Neuronal stem cell (in vitro differentiated cells): ENCODE data around the gene OR4M1.
"Not testable (repeated sequence)": the region's sequence is repeated elsewhere in the genome, so short reads cannot be mapped to it uniquely, and the experiment has no call there.

Source experiments
- DNase-seq: peaks from one replicate; pipeline ENCODE4 v3.0.0-alpha.2; 2013; ENCODE audit warnings: low spot score
- H2AFZ ChIP-seq: one replicate; pipeline ENCODE4 v1.6.1; 2013; ENCODE audit warnings: mild to moderate bottlenecking, low read length, inconsistent platforms
- H2AK5ac ChIP-seq: 2 replicates; pipeline ENCODE4 v1.6.1; 2013; ENCODE audit warnings: low read depth, mild to moderate bottlenecking, inconsistent platforms, low read length, moderate library complexity, mixed read lengths
- H2BK120ac ChIP-seq: 2 replicates; pipeline ENCODE4 v1.6.1; 2013; ENCODE audit warnings: low read depth, mild to moderate bottlenecking, inconsistent platforms, low read length, moderate library complexity, mixed read lengths
- H2BK12ac ChIP-seq: one replicate; pipeline ENCODE4 v1.6.1; 2013; ENCODE audit warnings: low read length, inconsistent platforms
- H2BK15ac ChIP-seq: 2 replicates; pipeline ENCODE4 v1.6.1; 2013; ENCODE audit warnings: mild to moderate bottlenecking, low read length, inconsistent platforms, mixed read lengths
- H2BK5ac ChIP-seq: one replicate; pipeline ENCODE4 v1.6.1; 2013; ENCODE audit warnings: inconsistent platforms, mild to moderate bottlenecking, low read length, moderate library complexity
- H3K14ac ChIP-seq: one replicate; pipeline ENCODE4 v1.6.1; 2013; ENCODE audit warnings: low read length, inconsistent platforms
- H3K18ac ChIP-seq: 2 replicates; pipeline ENCODE4 v1.6.1; 2013; ENCODE audit warnings: low read length, inconsistent platforms
- H3K23ac ChIP-seq: 2 replicates; pipeline ENCODE4 v1.6.1; 2013; ENCODE audit warnings: low read depth, mild to moderate bottlenecking, mixed read lengths, low read length, inconsistent platforms; ENCODE audit not compliant: poor library complexity
- H3K27ac ChIP-seq: replicated peaks from 3 replicates; pipeline ENCODE4 v1.5.1; 2013; ENCODE audit warnings: low read length, inconsistent platforms
- H3K27me3 ChIP-seq, 3 experiments: 2 replicates each; pipeline ENCODE4 v1.6.1; 2013; ENCODE audit warnings: low read length in 3 of 3, mild to moderate bottlenecking in 2 of 3, inconsistent platforms in 1 of 3, low read depth in 1 of 3, mixed read lengths in 1 of 3, moderate library complexity in 1 of 3; ENCODE audit not compliant: control insufficient read depth in 3 of 3, insufficient read depth in 3 of 3
- H3K36me3 ChIP-seq, 2 donors: replicated peaks in 1 of 2; 2 replicates each; pipeline ENCODE4 v1.6.1; 2013; ENCODE audit warnings: low read length in 2 of 2; ENCODE audit not compliant: control insufficient read depth in 2 of 2, insufficient read depth in 2 of 2
- H3K4ac ChIP-seq: 2 replicates; pipeline ENCODE4 v1.6.1; 2013; ENCODE audit warnings: inconsistent platforms, mild to moderate bottlenecking, low read length, moderate library complexity
- H3K4me1 ChIP-seq, 2 donors: 1 replicate in 1 of 2; 2 replicates in 1 of 2; pipeline ENCODE4 v1.6.1; 2013; ENCODE audit warnings: low read length in 2 of 2, low read depth in 1 of 2; ENCODE audit not compliant: control insufficient read depth in 2 of 2, insufficient read depth in 1 of 2
- H3K4me2 ChIP-seq: one replicate; pipeline ENCODE4 v1.6.1; 2013; ENCODE audit warnings: mild to moderate bottlenecking, low read length, inconsistent platforms; ENCODE audit not compliant: insufficient read depth, poor library complexity, severe bottlenecking
- H3K4me3 ChIP-seq, 2 donors: 2 replicates each; pipeline ENCODE4 v1.5.1; 2013; ENCODE audit warnings: low read length in 2 of 2, mild to moderate bottlenecking in 2 of 2, inconsistent platforms in 1 of 2, moderate library complexity in 1 of 2
- H3K79me1 ChIP-seq: one replicate; pipeline ENCODE4 v1.6.1; 2013; ENCODE audit warnings: low read depth, mild to moderate bottlenecking, inconsistent platforms, low read length, moderate library complexity
- H3K9ac ChIP-seq: one replicate; pipeline ENCODE4 v1.6.1; 2013; ENCODE audit warnings: mild to moderate bottlenecking, low read depth, low read length, inconsistent platforms; ENCODE audit not compliant: poor library complexity
- H3K9me3 ChIP-seq, 2 donors: replicated peaks in 1 of 2; 2 replicates each; pipeline versions ENCODE3 to v1.6.1; 2013; ENCODE audit warnings: low read length in 2 of 2, mild to moderate bottlenecking in 2 of 2, inconsistent platforms in 1 of 2, low read depth in 1 of 2, mixed read lengths in 1 of 2, moderate library complexity in 1 of 2; ENCODE audit not compliant: control insufficient read depth in 2 of 2, insufficient read depth in 1 of 2
- H4K8ac ChIP-seq: one replicate; pipeline ENCODE4 v1.6.1; 2013; ENCODE audit warnings: low read depth, mild to moderate bottlenecking, inconsistent platforms, low read length, moderate library complexity
- H4K91ac ChIP-seq: one replicate; pipeline ENCODE4 v1.6.1; 2013; ENCODE audit warnings: low read length, low read depth, mild to moderate bottlenecking, inconsistent platforms; ENCODE audit not compliant: poor library complexity
- WGBS, 2 donors: extraction: QIAGEN DNeasy Blood & Tissue Kit; methylation state at CpG; one replicate each; pipeline ENCODE4 v1.1.7; 2013; ENCODE audit warnings: missing lambda C conversion rate in 2 of 2, mixed read lengths in 1 of 2; ENCODE audit not compliant: insufficient read length in 2 of 2, insufficient replicate concordance in 1 of 2; ENCODE audit errors: extremely low coverage in 2 of 2; 5-methylcytosine and 5-hydroxymethylcytosine counted together

OR4M1 gene

GRCh38 chr14:19800282-19801117 lies 27.2 kb downstream of the OR4M1 start:
- Histone ChIP-seq H3K18ac (no peak overlapping the region), H3K14ac (no peak overlapping the region), H2BK120ac (no peak overlapping the region), H3K36me3 (no peaks in the 10 kb centered on the region), H3K27me3 (no peaks in the 10 kb centered on the region), H2AFZ (peak overlapping the region; percentile 51), H3K4me3 (no peak overlapping the region), H3K9ac (no peak overlapping the region), H4K8ac (no peak overlapping the region), H3K9me3 (peaks cover 0 to 13% of the 10 kb centered on the region in 2 donors), H3K4me1 (no peaks in the 10 kb centered on the region), H3K4me2 (no peak overlapping the region), H4K91ac (no peak overlapping the region), H2BK15ac (no peak overlapping the region), H2BK5ac (no peak overlapping the region), H3K4ac (no peak overlapping the region), H3K79me1 (no peaks in the 10 kb centered on the region), H3K27ac (no peak overlapping the region), H3K23ac (no peak overlapping the region), H2AK5ac (no peak overlapping the region), H2BK12ac (no peak overlapping the region)
- no CpG with 5 or more reads among the region's 17 CpGs for WGBS, 2 donors
- no peak for DNase-seq

- H4K91ac ChIP-seq: no peak overlapping the region
- DNase-seq: no peak
- WGBS, 2 donors: no CpG with 5 or more reads among the region's 13 CpGs
Observed at GRCh38 chr14:19801118-19801464, 27.8 kb downstream of the OR4M1 start.

GRCh38 chr14:19803470-19803869 lies 30.2 kb downstream of the OR4M1 start, which contains the start of gene OR4N2:
Gene OR4N2, plus strand, starts transcription at chr14:19803770. Its CDS starts 23,679 bp downstream, at chr14:19827449.
- not testable (repeated sequence) for H3K18ac ChIP-seq, H3K4me3 ChIP-seq, H2AK5ac ChIP-seq, H3K9ac ChIP-seq, H2AFZ ChIP-seq, H2BK120ac ChIP-seq, H2BK12ac ChIP-seq, H3K4me2 ChIP-seq, H3K4me1 ChIP-seq, H4K8ac ChIP-seq, H3K36me3 ChIP-seq, DNase-seq, H3K14ac ChIP-seq, H3K9me3 ChIP-seq, H3K27ac ChIP-seq, H2BK5ac ChIP-seq, H3K79me1 ChIP-seq, H3K4ac ChIP-seq, H4K91ac ChIP-seq, H2BK15ac ChIP-seq, H3K23ac ChIP-seq, H3K27me3 ChIP-seq
- WGBS, 2 donors: no CpG with 5 or more reads among the region's 1 CpG

More at GRCh38 chr14:19801118-19801464, 27.8 kb downstream of the OR4M1 start:
- H3K14ac ChIP-seq: no peak overlapping the region
- no peaks in the 10 kb centered on the region for H3K36me3 ChIP-seq
- no peak overlapping the region for H3K18ac ChIP-seq
- no peak overlapping the region for H3K23ac ChIP-seq
- peaks cover 0 to 13% of the 10 kb centered on the region in 2 donors for H3K9me3 ChIP-seq
- no peak overlapping the region for H3K4me3 ChIP-seq
- no peak overlapping the region for H2BK5ac ChIP-seq
- peak overlapping the region; percentile 51 for H2AFZ ChIP-seq
- no peaks in the 10 kb centered on the region for H3K4me1 ChIP-seq
- H4K8ac ChIP-seq: no peak overlapping the region
- no peak overlapping the region for H3K27ac ChIP-seq
- no peak overlapping the region for H2BK15ac ChIP-seq
- no peak overlapping the region for H2BK12ac ChIP-seq
- H3K4ac ChIP-seq: no peak overlapping the region
- no peak overlapping the region for H2BK120ac ChIP-seq
- H3K27me3 ChIP-seq: no peaks in the 10 kb centered on the region
- no peak overlapping the region for H2AK5ac ChIP-seq
- no peak overlapping the region for H3K9ac ChIP-seq
- no peaks in the 10 kb centered on the region for H3K79me1 ChIP-seq
- H3K4me2 ChIP-seq: no peak overlapping the region

GRCh38 chr14:19813171-19813920 lies 40.0 kb downstream of the OR4M1 start:
- not testable (repeated sequence) for H2BK120ac ChIP-seq, H3K23ac ChIP-seq, H2BK15ac ChIP-seq, H2AFZ ChIP-seq, H3K27me3 ChIP-seq, H3K79me1 ChIP-seq, H2BK12ac ChIP-seq, H3K9ac ChIP-seq, H3K14ac ChIP-seq, H3K4ac ChIP-seq, H3K36me3 ChIP-seq, DNase-seq, H3K4me1 ChIP-seq, H4K8ac ChIP-seq, H2AK5ac ChIP-seq, H3K9me3 ChIP-seq, H4K91ac ChIP-seq, H3K4me2 ChIP-seq, H3K27ac ChIP-seq, H2BK5ac ChIP-seq, H3K18ac ChIP-seq, H3K4me3 ChIP-seq
- no CpG with 5 or more reads among the region's 4 CpGs for WGBS, 2 donors
